ENCODE results near the gene GRIN2A. TPM values are rescaled to one million over a fixed set of nuclear protein-coding genes. Genes with fewer than 3 reads are reported as not detected.

The GRIN2A gene
- total RNA-seq, 1 donor from 2014 or later = not detected

GRCh38 chr16:10065019-10065418, 117.2 kb downstream of the GRIN2A start:
- no peak overlapping the region for H3K27ac Mint-ChIP-seq (ENCODE audit: unreplicated experiment)
- H3K4me1 Mint-ChIP-seq (ENCODE audit: low read depth) = no peaks in the 10 kb centered on the region
- no peak overlapping the region for H3K4me3 Mint-ChIP-seq (ENCODE audit: unreplicated experiment)
- H3K27me3 Mint-ChIP-seq (ENCODE audit: low read depth) = no peaks in the 10 kb centered on the region
- TF ChIP-seq CTCF (IDR thresholded peaks at IDR 0.05) = no peak
- peaks cover 6% of the 10 kb centered on the region for H3K9me3 Mint-ChIP-seq (ENCODE audit: low read depth)
- no peaks in the 10 kb centered on the region for H3K36me3 Mint-ChIP-seq (ENCODE audit: low read depth)
- no peak for DNase-seq (ENCODE audit: low spot score)

GRCh38 chr16:10048850-10049249, 133.4 kb downstream of the GRIN2A start:
- Mint-ChIP-seq H3K27me3 (ENCODE audit: low read depth) (no peaks in the 10 kb centered on the region), H3K27ac (ENCODE audit: unreplicated experiment) (no peak overlapping the region), H3K36me3 (ENCODE audit: low read depth) (no peaks in the 10 kb centered on the region), H3K4me1 (ENCODE audit: low read depth) (no peaks in the 10 kb centered on the region), H3K4me3 (ENCODE audit: unreplicated experiment) (no peak overlapping the region), H3K9me3 (ENCODE audit: low read depth) (peaks cover 11% of the 10 kb centered on the region)
- no peak for TF ChIP-seq CTCF (IDR thresholded peaks at IDR 0.05)
- DNase-seq (ENCODE audit: low spot score) = no peak

DNA sequence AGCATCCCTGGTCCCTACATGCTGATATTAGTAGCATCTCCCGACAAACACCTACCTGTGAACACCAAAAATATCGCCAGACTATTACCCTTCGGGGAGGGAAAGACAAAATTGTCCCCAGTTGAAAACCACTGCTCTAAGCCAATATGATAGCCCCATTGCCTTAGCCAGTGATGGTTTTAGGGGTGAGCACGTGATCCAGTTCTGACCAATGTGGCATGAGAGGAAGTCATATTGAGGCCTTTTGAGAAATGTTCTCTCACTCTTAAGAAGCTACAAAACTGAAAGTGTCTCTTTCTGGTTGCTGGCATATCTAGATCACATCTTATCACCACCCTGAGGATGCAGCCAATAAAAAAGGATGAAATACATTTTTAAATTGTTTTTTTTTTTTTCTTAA, 136.3 kb downstream of the GRIN2A start:
- Mint-ChIP-seq H3K27me3 (ENCODE audit: low read depth) (no peaks in the 10 kb centered on the region), H3K4me3 (ENCODE audit: unreplicated experiment) (no peak overlapping the region), H3K36me3 (ENCODE audit: low read depth) (no peaks in the 10 kb centered on the region), H3K27ac (ENCODE audit: unreplicated experiment) (no peak overlapping the region), H3K4me1 (ENCODE audit: low read depth) (no peaks in the 10 kb centered on the region), H3K9me3 (ENCODE audit: low read depth) (peaks cover 19% of the 10 kb centered on the region)
- no peak for DNase-seq (ENCODE audit: low spot score)
- TF ChIP-seq CTCF (IDR thresholded peaks at IDR 0.05) = no peak

DNA sequence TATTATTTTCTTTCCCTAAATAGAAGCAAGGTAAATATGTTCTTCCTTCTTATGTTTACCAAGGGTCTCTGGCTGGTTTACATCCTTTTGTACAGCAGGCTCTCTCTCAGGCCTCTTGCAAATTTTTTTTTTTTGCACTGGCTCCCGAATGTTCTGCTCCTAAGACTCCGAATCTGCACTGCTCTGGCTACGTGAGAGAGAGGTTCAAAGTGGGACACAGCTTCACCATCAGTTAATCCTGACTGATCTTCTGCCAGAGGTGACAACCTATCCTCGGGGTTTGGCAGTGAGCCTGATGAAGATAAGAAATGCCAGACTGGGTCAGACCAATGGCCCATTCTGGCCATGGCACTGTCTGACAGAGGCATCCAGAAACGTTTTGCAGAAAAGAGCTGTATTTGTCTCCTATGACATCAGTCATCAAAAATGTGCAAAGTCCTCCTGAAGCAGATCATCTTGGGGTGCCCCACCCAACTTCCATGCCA, 136.9 kb downstream of the GRIN2A start:
- H3K36me3 Mint-ChIP-seq (ENCODE audit: low read depth) = no peaks in the 10 kb centered on the region
- no peak for DNase-seq (ENCODE audit: low spot score)

More for the DNA sequence above, 136.9 kb downstream of the GRIN2A start:
- TF ChIP-seq CTCF (IDR thresholded peaks at IDR 0.05) = no peak
- Mint-ChIP-seq H3K4me1 (ENCODE audit: low read depth) (no peaks in the 10 kb centered on the region), H3K27ac (ENCODE audit: unreplicated experiment) (no peak overlapping the region), H3K9me3 (ENCODE audit: low read depth) (peaks cover 19% of the 10 kb centered on the region), H3K4me3 (ENCODE audit: unreplicated experiment) (no peak overlapping the region), H3K27me3 (ENCODE audit: low read depth) (no peaks in the 10 kb centered on the region)

All from chondrocyte (in vitro differentiated cells).